OCI-LY7 (cell line): Measurements from ENCODE around the gene THOC7. TPM values are rescaled to one million over a fixed set of nuclear protein-coding genes. Genes with fewer than 3 reads are reported as not detected.

Source experiments
- BruUV-seq: library from RNA; stranded (reverse); fragments of 400-500 nt; replicated peaks from 2 replicates; lab custom pipeline; 2021; lab: Mats Ljungman, UMichigan
- CTCF ChIA-PET: fragments of 300-600 bp; sonication (Branson Sonifier 250); formaldehyde crosslinking; loops from one replicate; lab custom pipeline; 2022; ENCODE audit warnings: antibody characterized with exemption; ENCODE audit not compliant: unreplicated experiment; lab: Charles Lee
- POLR2A ChIA-PET: fragments of 300-600 bp; sonication (Branson Sonifier 250); formaldehyde crosslinking; loops from one replicate; lab custom pipeline; 2022; ENCODE audit warnings: antibody characterized with exemption; lab: Charles Lee
- DNase-seq: peaks from one replicate; pipeline ENCODE4 v3.0.0-alpha.2; 2015; ENCODE audit warnings: low spot score
- H2AFZ ChIP-seq: fragments of 200-600 bp; sonication (generic), shearing (Covaris generic); 2 replicates; pipeline ENCODE4 v1.6.1; 2014; ENCODE audit warnings: mild to moderate bottlenecking, antibody characterized with exemption, low read length, moderate library complexity
- H3K27ac ChIP-seq: fragments of 200-600 bp; sonication (generic); 2 replicates; pipeline ENCODE4 v1.5.1; 2014; ENCODE audit warnings: mixed run types, low read depth, mild to moderate bottlenecking, moderate library complexity, low read length, inconsistent platforms; ENCODE audit not compliant: poor library complexity, severe bottlenecking
- H3K36me3 ChIP-seq: fragments of 200-600 bp; sonication (generic); 2 replicates; pipeline ENCODE4 v1.6.1; 2014; ENCODE audit warnings: mild to moderate bottlenecking, antibody characterized with exemption, low read length, moderate library complexity, mixed read lengths; ENCODE audit not compliant: insufficient read depth
- H3K4me1 ChIP-seq: fragments of 200-600 bp; sonication (generic); 2 replicates; pipeline ENCODE4 v1.5.1; 2014; ENCODE audit warnings: mild to moderate bottlenecking, low read length; ENCODE audit not compliant: insufficient read depth, poor library complexity, severe bottlenecking
- H3K4me2 ChIP-seq: fragments of 200-600 bp; sonication (generic); 2 replicates; pipeline ENCODE4 v1.6.1; 2014; ENCODE audit warnings: mild to moderate bottlenecking, low read length
- H3K4me3 ChIP-seq: fragments of 200-600 bp; sonication (generic); 2 replicates; pipeline ENCODE4 v1.5.1; 2014; ENCODE audit warnings: mild to moderate bottlenecking, low read depth, low read length; ENCODE audit not compliant: poor library complexity, severe bottlenecking
- H3K79me2 ChIP-seq: fragments of 200-600 bp; sonication (generic); 2 replicates; pipeline ENCODE4 v1.6.1; 2016; ENCODE audit warnings: low read depth, mild to moderate bottlenecking, low read length, moderate library complexity, mixed read lengths; ENCODE audit not compliant: insufficient read depth
- H3K9me2 ChIP-seq: fragments of 200-600 bp; sonication (generic); 2 replicates; pipeline ENCODE4 v1.6.1; 2016; ENCODE audit warnings: mild to moderate bottlenecking, low read length, mixed read lengths; ENCODE audit not compliant: insufficient read depth
- H3K9me3 ChIP-seq: fragments of 200-600 bp; sonication (generic); 2 replicates; pipeline ENCODE4 v1.6.1; 2014; ENCODE audit warnings: mild to moderate bottlenecking, mixed run types, low read length, mixed read lengths
- H4K20me1 ChIP-seq: fragments of 200-600 bp; sonication (generic); 2 replicates; pipeline ENCODE4 v1.6.1; 2014; ENCODE audit warnings: mild to moderate bottlenecking, antibody characterized with exemption, low read length, moderate library complexity, mixed read lengths; ENCODE audit not compliant: insufficient read depth
- EZH2phosphoT487 ChIP-seq: fragments of 200-600 bp; sonication (generic); IDR thresholded peaks from 2 replicates; pipeline ENCODE4 v1.6.1; 2018; ENCODE audit warnings: low read depth, borderline replicate concordance, mild to moderate bottlenecking, mixed run types, antibody characterized with exemption, low read length, moderate library complexity, mixed read lengths
- intact Hi-C: fragments of 100-400 bp; cut with micrococcal nuclease; formaldehyde crosslinking; loops from one replicate; pipeline ENCODE4 v1.10.0; 2022; ENCODE audit not compliant: unreplicated experiment
- total RNA-seq, 2 experiments: library from RNA; depleted of rRNA in 1 of 2; stranded (reverse); fragments of >200 nt in 1 of 2; shearing (Covaris generic) in 1 of 2; gene quantifications; 2 replicates each; pipeline ENCODE4 v1.2.3, GENCODE V29; 2014 to 2022
- TF ChIP-seq, protein P1 (sequence below): fragments of 200-600 bp; sonication (generic); conservative IDR thresholded peaks from 2 replicates; pipeline ENCODE4 v1.5.1; 2014; ENCODE audit warnings: mild to moderate bottlenecking, antibody characterized with exemption, low read length, moderate library complexity, mixed read lengths

The THOC7 gene
- total RNA-seq, 2 experiments from 2014 or later, result 62.2 to 103 TPM

DNA sequence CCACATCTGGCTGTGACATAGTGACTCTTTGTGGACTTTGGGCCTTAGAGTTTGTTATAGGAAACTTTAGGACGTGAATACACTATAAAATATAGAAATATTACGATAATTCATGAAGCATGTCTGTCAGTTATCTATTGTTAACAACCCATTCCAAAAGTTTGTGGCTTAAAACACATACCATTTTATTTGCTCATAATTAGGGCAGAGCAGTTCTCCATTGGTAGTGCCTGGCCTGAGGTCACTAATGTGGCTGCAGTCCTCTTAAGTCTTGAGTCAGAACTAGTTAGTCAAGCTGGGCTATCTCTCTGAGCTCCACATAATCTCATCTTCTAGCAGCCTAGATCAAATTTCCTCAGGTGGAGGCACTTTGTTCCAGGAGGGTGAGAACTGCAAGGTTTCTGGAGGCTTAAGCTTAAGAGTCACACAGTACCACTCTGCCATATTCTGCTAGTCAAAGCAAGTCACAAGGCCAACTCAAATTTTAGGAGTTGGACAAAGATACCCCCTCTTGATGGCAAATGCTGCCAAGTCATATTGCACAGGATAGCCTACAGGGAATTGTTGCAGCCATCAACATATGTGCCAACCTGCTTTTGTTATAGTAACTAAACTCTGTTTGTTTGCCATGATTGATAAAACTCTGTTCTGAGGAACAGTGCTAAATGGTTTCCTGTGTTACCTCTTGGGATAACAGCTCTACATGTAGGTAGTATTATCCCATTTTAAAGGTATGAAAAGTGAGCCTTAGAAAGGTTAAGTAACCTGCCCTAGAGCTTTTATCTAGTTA lies 8.7 kb upstream of the THOC7 start:
- Histone ChIP-seq H3K9me3 (no peaks in the 10 kb centered on the region), H3K4me3 (peak overlapping the region; percentile 8), H3K79me2 (peaks cover 95% of the 10 kb centered on the region), H3K4me2 (peak overlapping the region; percentile 59), H3K9me2 (no peaks in the 10 kb centered on the region), H3K4me1 (peaks cover 48% of the 10 kb centered on the region), H3K27ac (no peak overlapping the region), H3K36me3 (peaks cover 36% of the 10 kb centered on the region), H4K20me1 (peaks cover 57% of the 10 kb centered on the region), H2AFZ (no peak overlapping the region)
- ChIA-PET CTCF (no interaction called here), POLR2A (interaction anchor here (0.5 to 0.6 kb wide), 2 partner anchors 56 to 349 kb away, joined by 3 read pairs; no protein-coding TSS in a partner anchor)
- DNase-seq, result no peak
- TF ChIP-seq EZH2phosphoT487, result no peak
- TF ChIP-seq, protein P1, sequence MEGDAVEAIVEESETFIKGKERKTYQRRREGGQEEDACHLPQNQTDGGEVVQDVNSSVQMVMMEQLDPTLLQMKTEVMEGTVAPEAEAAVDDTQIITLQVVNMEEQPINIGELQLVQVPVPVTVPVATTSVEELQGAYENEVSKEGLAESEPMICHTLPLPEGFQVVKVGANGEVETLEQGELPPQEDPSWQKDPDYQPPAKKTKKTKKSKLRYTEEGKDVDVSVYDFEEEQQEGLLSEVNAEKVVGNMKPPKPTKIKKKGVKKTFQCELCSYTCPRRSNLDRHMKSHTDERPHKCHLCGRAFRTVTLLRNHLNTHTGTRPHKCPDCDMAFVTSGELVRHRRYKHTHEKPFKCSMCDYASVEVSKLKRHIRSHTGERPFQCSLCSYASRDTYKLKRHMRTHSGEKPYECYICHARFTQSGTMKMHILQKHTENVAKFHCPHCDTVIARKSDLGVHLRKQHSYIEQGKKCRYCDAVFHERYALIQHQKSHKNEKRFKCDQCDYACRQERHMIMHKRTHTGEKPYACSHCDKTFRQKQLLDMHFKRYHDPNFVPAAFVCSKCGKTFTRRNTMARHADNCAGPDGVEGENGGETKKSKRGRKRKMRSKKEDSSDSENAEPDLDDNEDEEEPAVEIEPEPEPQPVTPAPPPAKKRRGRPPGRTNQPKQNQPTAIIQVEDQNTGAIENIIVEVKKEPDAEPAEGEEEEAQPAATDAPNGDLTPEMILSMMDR, result no peak
- intact Hi-C loops, result no loop called here
- no TSS peak for BruUV-seq

DNA sequence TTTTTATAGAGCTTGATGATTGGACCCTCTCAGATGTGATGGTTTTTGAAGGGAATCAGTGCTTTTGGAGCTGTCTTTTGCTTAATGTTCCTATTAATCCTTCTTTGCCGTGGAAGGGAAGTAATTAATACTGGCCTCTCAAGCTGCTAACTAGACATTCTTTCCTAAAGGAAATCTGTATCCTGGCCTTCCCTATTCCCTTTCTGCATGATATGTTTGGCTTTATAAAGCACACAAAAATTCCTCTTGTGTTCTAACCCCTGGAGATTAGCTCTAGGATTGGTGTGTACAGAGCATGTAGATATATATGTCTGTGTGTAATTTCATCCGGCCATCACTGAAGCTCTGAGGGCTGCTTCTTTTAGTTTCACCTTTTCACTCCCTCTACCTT lies 7.0 kb upstream of the THOC7 start:
- no peak for DNase-seq
- intact Hi-C loops, result loop anchor here (2.0 kb wide), 1 partner anchor 42 kb away; the partner anchor contains the start of gene SCAANT1
- Histone ChIP-seq H2AFZ (no peak overlapping the region), H3K9me2 (no peaks in the 10 kb centered on the region), H3K4me2 (peak overlapping the region; percentile 60), H3K79me2 (peaks cover 95% of the 10 kb centered on the region), H4K20me1 (peaks cover 41% of the 10 kb centered on the region; the same call in 1 of the 2 replicates), H3K4me1 (peaks cover 41% of the 10 kb centered on the region), H3K36me3 (peaks cover 51% of the 10 kb centered on the region), H3K4me3 (peak overlapping the region; percentile 9), H3K27ac (no peak overlapping the region), H3K9me3 (no peaks in the 10 kb centered on the region)
- BruUV-seq, result no TSS peak
- TF ChIP-seq, protein P1, result no peak
- no peak for TF ChIP-seq EZH2phosphoT487
- ChIA-PET CTCF (no interaction called here), POLR2A (interaction anchor here (0.6 to 1.0 kb wide), 2 partner anchors 29 to 40 kb away, joined by 3 to 4 read pairs; no protein-coding TSS in a partner anchor)
